Nucleus accumbens (tissue), 56 donors: ENCODE measurements around the gene FAU.

ENCODE experiments used
- DNase-seq, 56 donors: peaks; one replicate each; lab custom pipeline; 2025; lab: John Stamatoyannopoulos, UW

The FAU gene

GRCh38 chr11:65136515-65137096 is 14.7 kb upstream of the FAU start:
- DNase-seq = no peak

DNA sequence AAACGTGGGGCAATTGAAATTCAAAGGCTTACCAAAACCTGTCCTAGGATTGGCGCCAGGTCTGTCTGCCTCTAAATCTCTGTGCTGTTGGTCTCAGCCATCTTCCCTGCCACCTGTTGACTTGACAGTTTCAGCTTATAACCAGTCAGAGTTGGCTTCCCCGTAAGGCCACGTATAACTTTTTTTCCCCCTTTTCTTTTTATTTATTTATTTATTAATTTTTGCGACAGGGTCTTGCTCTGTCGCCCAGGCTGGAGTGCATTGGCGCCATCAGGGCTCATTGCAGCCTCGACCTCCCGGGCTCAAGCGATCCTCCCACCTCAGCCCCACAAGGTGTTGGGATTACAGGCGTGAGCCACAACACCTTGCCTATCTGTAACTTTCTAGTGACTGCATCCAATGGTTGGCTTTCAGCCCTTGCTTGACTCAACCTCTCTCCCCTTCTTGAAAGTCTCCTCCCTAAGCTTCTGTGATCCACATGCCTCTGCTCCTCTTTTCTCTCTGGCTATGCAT is 13.8 kb upstream of the FAU start:
- no peak for DNase-seq

GRCh38 chr11:65134952-65135632 is 13.2 kb upstream of the FAU start:
- DNase-seq = peak in 54 of 56 donors; percentile 51 to 94 (median 84)

DNA sequence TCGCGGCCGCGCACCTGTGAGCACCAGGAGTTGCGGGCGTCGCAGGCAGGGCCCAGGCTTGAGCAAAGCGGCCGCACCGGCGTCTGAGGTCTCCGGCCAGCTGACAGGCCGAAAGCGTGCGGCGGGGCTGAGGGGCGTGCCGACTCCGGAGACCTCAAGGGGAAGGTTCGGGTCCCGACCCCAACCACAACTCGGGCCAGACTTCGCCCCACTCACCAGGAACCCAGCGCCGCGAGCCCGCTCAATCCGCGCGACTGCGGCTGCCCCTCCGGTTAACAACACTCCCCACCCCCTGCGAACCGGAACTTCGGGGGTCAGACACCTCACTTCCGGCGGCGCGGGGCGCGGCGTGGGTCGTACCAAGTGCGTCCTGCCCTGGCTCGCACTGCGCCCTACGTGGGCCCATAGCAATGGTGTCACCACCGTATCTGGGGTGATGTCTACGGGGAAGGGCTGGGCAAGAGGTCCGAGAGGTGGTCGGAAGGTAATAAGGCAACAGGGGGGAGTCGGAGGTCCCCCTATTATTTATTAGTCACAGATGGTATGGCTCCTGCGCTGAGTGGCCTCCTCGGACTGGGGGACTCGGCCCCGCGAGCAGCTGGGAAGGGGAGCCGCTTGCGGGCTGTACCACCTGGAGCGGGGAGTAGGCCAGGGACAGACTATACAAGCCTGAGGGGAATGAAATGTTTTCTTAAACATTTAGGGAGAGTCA is 12.5 kb upstream of the FAU start, which contains the start of gene SYVN1:
Gene SYVN1, minus strand, starts transcription at position 280 of the 712 bp plus-strand sequence. CDS start 918 bp downstream, outside the sequence.
- peak in 55 of 56 donors; percentile 54 to 97 (median 88) for DNase-seq

DNA sequence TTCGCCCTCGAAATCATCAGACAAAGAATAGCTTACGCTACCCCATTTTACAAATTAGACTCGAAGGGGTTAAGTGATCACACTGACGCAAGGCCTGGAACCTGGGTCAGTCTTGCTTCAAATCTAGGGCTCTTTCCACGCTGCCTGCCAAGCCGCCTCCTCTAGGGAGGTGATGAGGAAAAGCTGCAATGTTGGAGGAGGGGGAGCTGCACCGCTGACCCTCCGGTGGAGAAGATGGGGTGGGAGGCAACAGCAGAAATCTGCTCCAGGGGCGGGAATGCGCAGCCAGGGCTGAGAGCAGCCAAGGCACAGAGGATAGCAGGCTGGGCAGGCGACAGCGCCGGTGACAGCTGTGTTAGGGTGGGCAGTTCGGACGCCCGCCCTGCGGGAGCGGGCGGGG is 11.8 kb upstream of the FAU start:
- DNase-seq = peak in 1 of 56 donors; percentile 18

GRCh38 chr11:65132988-65133700 is 11.2 kb upstream of the FAU start:
- DNase-seq = peak in 1 of 56 donors; percentile 16

- no peak for DNase-seq
These were observed 10.5 kb upstream of the FAU start for GRCh38 chr11:65132238-65132987.

DNA sequence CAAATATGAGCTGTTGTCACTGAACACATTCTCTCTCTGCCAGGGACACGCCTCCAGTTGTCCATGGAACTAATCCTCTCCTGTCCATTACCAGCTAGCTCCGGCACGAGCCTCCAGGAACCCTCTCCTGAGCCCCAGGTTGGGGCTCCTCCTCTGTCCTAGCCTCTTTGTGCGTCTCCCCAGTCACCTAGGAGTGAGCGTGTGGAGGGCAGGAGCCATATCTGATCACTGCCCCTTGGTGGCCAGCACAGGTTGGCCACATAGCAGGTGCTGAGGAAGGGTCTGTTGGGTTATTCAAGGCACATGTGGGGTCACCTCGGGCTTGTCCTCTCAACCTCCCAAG is 9.9 kb upstream of the FAU start:
- no peak for DNase-seq

- no peak for DNase-seq
These were observed 9.5 kb upstream of the FAU start for GRCh38 chr11:65131417-65131776.

GRCh38 chr11:65130631-65131416 is 8.9 kb upstream of the FAU start:
- no peak for DNase-seq

GRCh38 chr11:65129649-65130441 is 7.9 kb upstream of the FAU start:
- DNase-seq = no peak

DNA sequence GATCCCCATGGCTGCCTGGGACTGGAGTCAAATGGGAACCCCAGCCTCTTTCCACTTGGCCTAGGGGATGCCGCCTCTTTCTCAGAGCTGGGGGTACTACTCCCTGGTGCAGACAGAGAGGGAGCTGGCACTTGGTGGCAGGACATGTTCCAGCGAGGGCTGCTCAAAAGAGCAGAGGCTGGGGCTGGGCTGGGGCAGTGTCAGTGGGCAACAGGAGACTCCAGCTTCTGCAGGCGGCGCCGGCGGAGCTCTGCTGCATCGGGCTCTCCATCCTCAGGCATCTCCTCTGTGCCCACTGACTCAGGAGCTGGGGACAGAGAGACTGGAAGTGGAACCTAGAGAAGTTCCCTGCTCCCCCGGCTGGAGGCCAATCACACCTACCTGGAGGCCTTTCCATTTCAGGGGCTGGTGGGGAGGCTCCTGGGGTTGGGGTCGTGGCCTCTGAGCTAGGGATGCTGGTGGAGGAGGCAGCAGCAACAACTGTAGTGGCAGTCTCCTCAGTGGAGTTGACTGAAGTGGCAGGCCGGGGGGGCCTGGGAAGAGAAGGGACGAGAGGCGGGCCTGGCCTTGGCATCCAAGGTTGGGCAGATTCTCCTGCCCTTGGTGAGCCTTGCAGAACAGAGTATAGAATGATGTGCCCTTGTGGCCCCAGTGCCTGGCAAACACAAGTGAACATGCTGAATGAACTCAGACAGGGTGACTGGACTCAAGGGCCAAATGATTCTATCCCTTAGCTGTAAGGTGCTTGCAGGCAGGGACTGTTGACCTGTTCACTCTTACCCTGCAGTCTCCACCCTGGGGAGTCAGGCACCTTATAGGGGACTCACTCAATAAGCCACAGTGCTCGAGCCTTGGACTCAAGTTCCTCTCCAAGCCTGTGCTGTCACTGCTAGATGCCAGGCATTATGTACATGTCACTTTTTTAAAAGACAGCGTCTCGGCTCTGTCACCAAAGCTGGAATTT is 6.5 kb upstream of the FAU start:
- no peak for DNase-seq

DNA sequence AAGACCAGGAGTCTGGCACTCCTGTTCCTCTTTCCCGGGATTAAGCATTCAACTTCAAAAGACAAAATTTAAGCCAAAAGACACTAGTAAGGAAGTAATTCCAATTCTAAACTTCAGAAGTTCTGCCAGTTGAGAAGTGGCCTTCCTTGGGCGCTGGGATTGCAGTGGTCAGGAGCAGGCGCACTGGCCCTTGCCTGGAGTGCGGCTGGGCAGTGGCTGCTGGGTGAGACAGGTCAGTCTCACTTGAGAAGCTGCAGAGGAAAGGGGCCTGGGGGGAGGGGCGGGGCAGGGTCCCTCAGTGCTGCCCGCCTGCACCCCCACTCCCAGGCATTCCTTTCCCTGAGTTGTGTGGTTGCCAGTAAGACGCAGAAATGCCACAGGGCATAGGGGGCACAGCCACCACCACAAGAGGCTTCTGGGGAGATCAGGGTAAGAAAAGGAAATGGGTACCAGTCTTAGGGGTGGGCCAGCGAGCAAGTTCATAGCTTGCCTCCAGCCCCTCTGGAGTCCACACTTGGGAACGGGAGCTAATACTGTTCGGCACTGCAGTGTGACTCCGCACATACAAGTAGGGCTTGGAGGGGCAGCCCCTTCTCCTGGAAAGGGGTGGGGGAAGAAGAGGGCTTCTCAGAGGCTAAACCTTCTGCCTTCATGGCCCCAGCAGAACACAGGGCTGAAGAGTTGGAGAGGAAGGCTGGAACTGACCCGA is 5.7 kb upstream of the FAU start:
- DNase-seq = no peak

DNA sequence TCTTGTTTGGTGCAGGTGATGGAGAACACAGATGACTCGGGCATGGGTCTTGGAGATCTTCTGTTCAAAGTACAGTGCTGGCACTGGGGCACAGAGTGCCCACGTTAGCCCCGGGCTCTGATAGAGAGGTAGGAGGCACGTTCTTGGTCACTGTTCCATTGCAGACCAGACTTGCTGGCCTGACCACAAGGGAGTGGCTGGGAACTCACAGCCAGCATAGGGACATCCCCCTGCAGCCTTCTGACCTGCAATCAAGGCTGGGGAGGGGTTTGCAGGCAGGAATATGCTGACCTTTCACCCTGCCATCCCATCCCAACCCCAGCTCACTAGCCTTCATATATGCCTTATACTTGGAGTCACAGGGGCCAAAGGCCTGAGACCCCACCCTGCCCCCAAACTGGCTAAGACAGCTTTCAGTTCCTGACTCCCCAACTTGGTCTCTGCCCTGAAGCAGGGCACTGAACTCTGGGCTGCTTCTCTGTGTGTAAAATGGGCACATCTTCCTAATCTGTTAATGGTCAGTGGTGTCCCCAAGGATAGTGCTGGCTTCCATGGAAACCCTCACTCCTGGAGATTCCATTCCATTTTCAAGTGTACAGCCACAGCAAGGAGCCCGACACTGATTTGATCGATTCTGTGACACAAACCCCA is 4.8 kb upstream of the FAU start:
- no peak for DNase-seq

GRCh38 chr11:65125197-65126056 is 3.5 kb upstream of the FAU start:
- DNase-seq = no peak
